ENCODE measurements around the gene SPRED3.
"Not testable (repeated sequence)": the region's sequence is repeated elsewhere in the genome, so short reads cannot be mapped to it uniquely, and the experiment has no call there.

Gene SPRED3

GRCh38 chr19:38391911-38392464 is 3.5 kb downstream of the SPRED3 start:
- no peak for DNase-seq (ENCODE audit: low read depth, low spot score)

GRCh38 chr19:38392707-38393308 is 4.3 kb downstream of the SPRED3 start:
- DNase-seq (ENCODE audit: low read depth, low spot score), result no peak

- DNase-seq (ENCODE audit: low read depth, low spot score), result no peak
These were observed 6.0 kb downstream of the SPRED3 start for GRCh38 chr19:38394488-38394887.

GRCh38 chr19:38395381-38396114 is 7.1 kb downstream of the SPRED3 start:
- DNase-seq (ENCODE audit: low read depth, low spot score), result no peak

GRCh38 chr19:38399081-38399480 is 10.6 kb downstream of the SPRED3 start:
- DNase-seq (ENCODE audit: low read depth, low spot score), result no peak

- DNase-seq (ENCODE audit: low read depth, low spot score), result no peak
These were observed 11.0 kb downstream of the SPRED3 start for GRCh38 chr19:38399537-38399936.

GRCh38 chr19:38400361-38400760 is 11.9 kb downstream of the SPRED3 start:
- DNase-seq (ENCODE audit: low read depth, low spot score), result no peak

GRCh38 chr19:38401148-38401547 is 12.7 kb downstream of the SPRED3 start:
- DNase-seq (ENCODE audit: low read depth, low spot score), result no peak

GRCh38 chr19:38402623-38402966 is 14.1 kb downstream of the SPRED3 start:
- DNase-seq (ENCODE audit: low read depth, low spot score), result no peak

- peak; percentile 88 for DNase-seq (ENCODE audit: low read depth, low spot score)
These were observed 14.6 kb downstream of the SPRED3 start, which contains the start of gene FAM98C for GRCh38 chr19:38402967-38403674. TSS of gene FAM98C (plus strand) at chr19:38403093. CDS start at chr19:38403154, 61 bp downstream.

GRCh38 chr19:38404858-38405257 is 16.4 kb downstream of the SPRED3 start:
- no peak for DNase-seq (ENCODE audit: low read depth, low spot score)

- no peak for DNase-seq (ENCODE audit: low read depth, low spot score)
These were observed 16.8 kb downstream of the SPRED3 start for GRCh38 chr19:38405276-38405675.

GRCh38 chr19:38409631-38410133 is 21.2 kb downstream of the SPRED3 start:
- no peak for DNase-seq (ENCODE audit: low read depth, low spot score)

GRCh38 chr19:38410407-38410806 is 21.9 kb downstream of the SPRED3 start:
- not testable (repeated sequence) for DNase-seq (ENCODE audit: low read depth, low spot score)

GRCh38 chr19:38411041-38411712 is 22.7 kb downstream of the SPRED3 start:
- DNase-seq (ENCODE audit: low read depth, low spot score), result no peak

- DNase-seq (ENCODE audit: low read depth, low spot score), result not testable (repeated sequence)
These were observed 23.4 kb downstream of the SPRED3 start for GRCh38 chr19:38411898-38412297.

GRCh38 chr19:38412491-38412890 is 24.0 kb downstream of the SPRED3 start:
- no peak for DNase-seq (ENCODE audit: low read depth, low spot score)

GRCh38 chr19:38412961-38413360 is 24.5 kb downstream of the SPRED3 start:
- DNase-seq (ENCODE audit: low read depth, low spot score), result no peak

GRCh38 chr19:38413416-38413815 is 24.9 kb downstream of the SPRED3 start:
- no peak for DNase-seq (ENCODE audit: low read depth, low spot score)

GRCh38 chr19:38417146-38417543 is 28.6 kb downstream of the SPRED3 start:
- no peak for DNase-seq (ENCODE audit: low read depth, low spot score)
